Neural cell (in vitro differentiated cells): ENCODE data around the gene LYVE1. TPM values are rescaled to one million over a fixed set of nuclear protein-coding genes. Genes with fewer than 3 reads are reported as not detected.

Experiments
- H2AFZ ChIP-seq: fragments of 200-600, 300-800 bp; sonication (generic), shearing (Covaris generic); 2 replicates; pipeline ENCODE4 v1.6.0; 2014; ENCODE audit warnings: low read depth, mild to moderate bottlenecking, antibody characterized with exemption, low read length, moderate library complexity
- H3F3A ChIP-seq: fragments of 200-600 bp; shearing (Covaris generic); 2 replicates; pipeline ENCODE4 v1.6.1; 2016; ENCODE audit warnings: mild to moderate bottlenecking, moderate library complexity, mixed read lengths, antibody characterized with exemption, low read length; ENCODE audit not compliant: insufficient read depth, poor library complexity, severe bottlenecking
- H3K27ac ChIP-seq: fragments of 200-600, 300-800 bp; sonication (generic), shearing (Covaris generic); 2 replicates; pipeline ENCODE4 v1.5.1; 2014; ENCODE audit warnings: mild to moderate bottlenecking, low read length, moderate library complexity
- H3K27me3 ChIP-seq: fragments of 300-800, 200-600 bp; sonication (generic), shearing (Covaris generic); 2 replicates; pipeline ENCODE4 v1.6.0; 2014; ENCODE audit warnings: mild to moderate bottlenecking, low read depth, low read length, moderate library complexity; ENCODE audit not compliant: insufficient read depth
- H3K36me3 ChIP-seq: fragments of 300-800, 200-600 bp; sonication (generic), shearing (Covaris generic); 2 replicates; pipeline ENCODE4 v1.5.1; 2014; ENCODE audit warnings: mild to moderate bottlenecking, antibody characterized with exemption, low read length, moderate library complexity; ENCODE audit not compliant: insufficient read depth
- H3K4me2 ChIP-seq: fragments of 300-800, 200-600 bp; sonication (generic), shearing (Covaris generic); 2 replicates; pipeline ENCODE4 v1.6.0; 2014; ENCODE audit warnings: mild to moderate bottlenecking, low read length
- H3K4me3 ChIP-seq: fragments of 300-800, 200-600 bp; sonication (generic), shearing (Covaris generic); 2 replicates; pipeline ENCODE4 v1.5.1; 2014; ENCODE audit warnings: mild to moderate bottlenecking, low read length, moderate library complexity
- H3K79me2 ChIP-seq: fragments of 200-600 bp; shearing (Covaris generic); replicated peaks from 2 replicates; pipeline ENCODE4 v1.6.0; 2014; ENCODE audit warnings: mild to moderate bottlenecking, low read length, moderate library complexity; ENCODE audit not compliant: insufficient read depth
- H3K9ac ChIP-seq: fragments of 300-800, 200-600 bp; sonication (generic), shearing (Covaris generic); 2 replicates; pipeline ENCODE4 v1.6.1; 2016; ENCODE audit warnings: mild to moderate bottlenecking, low read length, mixed read lengths
- H3K9me2 ChIP-seq: fragments of 200-600 bp; shearing (Covaris generic); 2 replicates; pipeline ENCODE4 v1.6.1; 2016; ENCODE audit warnings: mild to moderate bottlenecking, low read length, mixed read lengths; ENCODE audit not compliant: insufficient read depth
- H3K9me3 ChIP-seq: fragments of 200-600, 300-800 bp; sonication (generic), shearing (Covaris generic); 2 replicates; pipeline ENCODE4 v1.6.1; 2016; ENCODE audit warnings: mild to moderate bottlenecking, mixed run types, low read length, moderate library complexity, mixed read lengths
- H4K20me1 ChIP-seq: fragments of 200-600 bp; shearing (Covaris generic); 2 replicates; pipeline ENCODE4 v1.6.1; 2016; ENCODE audit warnings: mild to moderate bottlenecking, mixed run types; ENCODE audit not compliant: insufficient read depth
- EP300 ChIP-seq: fragments of 450-650 bp; conservative IDR thresholded peaks from 2 replicates; pipeline ENCODE4 v1.6.1; 2014; ENCODE audit warnings: antibody characterized with exemption, mild to moderate bottlenecking, moderate library complexity; ENCODE audit not compliant: poor library complexity, severe bottlenecking
- EZH2 ChIP-seq: fragments of 200-600, 300-800 bp; shearing (Covaris generic), sonication (generic); IDR thresholded peaks from 2 replicates; pipeline ENCODE4 v1.6.1; 2014; ENCODE audit warnings: antibody characterized with exemption, low read length, borderline replicate concordance, mild to moderate bottlenecking; ENCODE audit not compliant: insufficient read depth, poor library complexity, severe bottlenecking
- MXI1 ChIP-seq: fragments of 450-650 bp; conservative IDR thresholded peaks from 2 replicates; pipeline ENCODE4 v1.6.1; 2014; ENCODE audit warnings: antibody characterized with exemption, mild to moderate bottlenecking; ENCODE audit not compliant: poor library complexity, severe bottlenecking
- POLR2AphosphoS5 ChIP-seq: IDR thresholded peaks from 2 replicates; pipeline ENCODE4 v1.6.1; 2012
- RAD21 ChIP-seq: fragments of 450-650 bp; conservative IDR thresholded peaks from 2 replicates; pipeline ENCODE4 v1.6.1; 2014; ENCODE audit warnings: antibody characterized with exemption, mild to moderate bottlenecking, moderate library complexity
- SMC3 ChIP-seq: fragments of 450-650 bp; conservative IDR thresholded peaks from 2 replicates; pipeline ENCODE4 v1.6.1; 2014; ENCODE audit warnings: antibody characterized with exemption, mild to moderate bottlenecking, moderate library complexity; ENCODE audit not compliant: poor library complexity
- TAF1 ChIP-seq: IDR thresholded peaks from 2 replicates; pipeline ENCODE4 v1.6.1; 2012; ENCODE audit warnings: low read depth
- polyA plus RNA-seq: library from polyadenylated mRNA; depleted of rRNA; stranded (reverse); fragments of >200 nt; gene quantifications from 2 replicates; pipeline ENCODE4 v1.2.3, GENCODE V29; 2014
- TF ChIP-seq, protein P1 (sequence below): IDR thresholded peaks from 2 replicates; pipeline ENCODE4 v1.6.1; 2012; ENCODE audit warnings: borderline replicate concordance
- TF ChIP-seq, protein P2 (sequence below): fragments of 450-650 bp; IDR thresholded peaks from 2 replicates; pipeline ENCODE4 v1.5.1; 2014; ENCODE audit warnings: antibody characterized with exemption, mild to moderate bottlenecking, moderate library complexity; ENCODE audit not compliant: poor library complexity, severe bottlenecking

LYVE1 gene
- polyA plus RNA-seq, 1 donor from 2014 or later = not detected

DNA sequence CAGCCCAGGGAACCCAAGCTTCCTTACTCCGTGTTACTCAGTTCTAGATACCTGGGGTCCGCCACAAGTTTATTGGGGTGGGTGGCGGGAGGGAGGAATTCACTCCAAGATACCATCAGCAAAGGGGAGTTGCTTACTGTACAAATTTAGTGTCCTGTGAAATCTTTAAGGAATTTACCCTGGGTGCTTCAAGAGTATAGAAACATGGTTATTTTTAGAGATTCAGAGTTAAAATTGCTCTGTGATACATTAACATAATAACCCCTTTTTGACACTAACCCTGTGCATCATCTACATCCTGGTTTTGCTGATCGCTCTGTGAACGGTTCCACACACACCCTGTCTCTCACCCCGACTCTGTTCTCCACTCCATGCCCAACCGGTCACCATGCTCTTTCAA lies 18.9 kb upstream of the LYVE1 start:
- Histone ChIP-seq H3K9me3 (no peaks in the 10 kb centered on the region), H3K9ac (no peak overlapping the region), H3F3A (no peaks in the 10 kb centered on the region), H3K4me2 (no peak overlapping the region), H3K9me2 (no peaks in the 10 kb centered on the region), H3K79me2 (no peaks in the 10 kb centered on the region), H3K36me3 (no peaks in the 10 kb centered on the region), H2AFZ (no peak overlapping the region), H3K27me3 (no peaks in the 10 kb centered on the region), H3K4me3 (no peak overlapping the region), H3K27ac (no peak overlapping the region), H4K20me1 (no peaks in the 10 kb centered on the region)
- no peak for TF ChIP-seq RAD21
- TF ChIP-seq EZH2 = no peak
- TF ChIP-seq, protein P1, sequence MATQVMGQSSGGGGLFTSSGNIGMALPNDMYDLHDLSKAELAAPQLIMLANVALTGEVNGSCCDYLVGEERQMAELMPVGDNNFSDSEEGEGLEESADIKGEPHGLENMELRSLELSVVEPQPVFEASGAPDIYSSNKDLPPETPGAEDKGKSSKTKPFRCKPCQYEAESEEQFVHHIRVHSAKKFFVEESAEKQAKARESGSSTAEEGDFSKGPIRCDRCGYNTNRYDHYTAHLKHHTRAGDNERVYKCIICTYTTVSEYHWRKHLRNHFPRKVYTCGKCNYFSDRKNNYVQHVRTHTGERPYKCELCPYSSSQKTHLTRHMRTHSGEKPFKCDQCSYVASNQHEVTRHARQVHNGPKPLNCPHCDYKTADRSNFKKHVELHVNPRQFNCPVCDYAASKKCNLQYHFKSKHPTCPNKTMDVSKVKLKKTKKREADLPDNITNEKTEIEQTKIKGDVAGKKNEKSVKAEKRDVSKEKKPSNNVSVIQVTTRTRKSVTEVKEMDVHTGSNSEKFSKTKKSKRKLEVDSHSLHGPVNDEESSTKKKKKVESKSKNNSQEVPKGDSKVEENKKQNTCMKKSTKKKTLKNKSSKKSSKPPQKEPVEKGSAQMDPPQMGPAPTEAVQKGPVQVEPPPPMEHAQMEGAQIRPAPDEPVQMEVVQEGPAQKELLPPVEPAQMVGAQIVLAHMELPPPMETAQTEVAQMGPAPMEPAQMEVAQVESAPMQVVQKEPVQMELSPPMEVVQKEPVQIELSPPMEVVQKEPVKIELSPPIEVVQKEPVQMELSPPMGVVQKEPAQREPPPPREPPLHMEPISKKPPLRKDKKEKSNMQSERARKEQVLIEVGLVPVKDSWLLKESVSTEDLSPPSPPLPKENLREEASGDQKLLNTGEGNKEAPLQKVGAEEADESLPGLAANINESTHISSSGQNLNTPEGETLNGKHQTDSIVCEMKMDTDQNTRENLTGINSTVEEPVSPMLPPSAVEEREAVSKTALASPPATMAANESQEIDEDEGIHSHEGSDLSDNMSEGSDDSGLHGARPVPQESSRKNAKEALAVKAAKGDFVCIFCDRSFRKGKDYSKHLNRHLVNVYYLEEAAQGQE = no peak
- no peak for TF ChIP-seq SMC3
- TF ChIP-seq EP300 = no peak
- TF ChIP-seq POLR2AphosphoS5 = no peak
- no peak for TF ChIP-seq TAF1
- TF ChIP-seq, protein P2, sequence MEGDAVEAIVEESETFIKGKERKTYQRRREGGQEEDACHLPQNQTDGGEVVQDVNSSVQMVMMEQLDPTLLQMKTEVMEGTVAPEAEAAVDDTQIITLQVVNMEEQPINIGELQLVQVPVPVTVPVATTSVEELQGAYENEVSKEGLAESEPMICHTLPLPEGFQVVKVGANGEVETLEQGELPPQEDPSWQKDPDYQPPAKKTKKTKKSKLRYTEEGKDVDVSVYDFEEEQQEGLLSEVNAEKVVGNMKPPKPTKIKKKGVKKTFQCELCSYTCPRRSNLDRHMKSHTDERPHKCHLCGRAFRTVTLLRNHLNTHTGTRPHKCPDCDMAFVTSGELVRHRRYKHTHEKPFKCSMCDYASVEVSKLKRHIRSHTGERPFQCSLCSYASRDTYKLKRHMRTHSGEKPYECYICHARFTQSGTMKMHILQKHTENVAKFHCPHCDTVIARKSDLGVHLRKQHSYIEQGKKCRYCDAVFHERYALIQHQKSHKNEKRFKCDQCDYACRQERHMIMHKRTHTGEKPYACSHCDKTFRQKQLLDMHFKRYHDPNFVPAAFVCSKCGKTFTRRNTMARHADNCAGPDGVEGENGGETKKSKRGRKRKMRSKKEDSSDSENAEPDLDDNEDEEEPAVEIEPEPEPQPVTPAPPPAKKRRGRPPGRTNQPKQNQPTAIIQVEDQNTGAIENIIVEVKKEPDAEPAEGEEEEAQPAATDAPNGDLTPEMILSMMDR = no peak
- no peak for TF ChIP-seq MXI1

DNA sequence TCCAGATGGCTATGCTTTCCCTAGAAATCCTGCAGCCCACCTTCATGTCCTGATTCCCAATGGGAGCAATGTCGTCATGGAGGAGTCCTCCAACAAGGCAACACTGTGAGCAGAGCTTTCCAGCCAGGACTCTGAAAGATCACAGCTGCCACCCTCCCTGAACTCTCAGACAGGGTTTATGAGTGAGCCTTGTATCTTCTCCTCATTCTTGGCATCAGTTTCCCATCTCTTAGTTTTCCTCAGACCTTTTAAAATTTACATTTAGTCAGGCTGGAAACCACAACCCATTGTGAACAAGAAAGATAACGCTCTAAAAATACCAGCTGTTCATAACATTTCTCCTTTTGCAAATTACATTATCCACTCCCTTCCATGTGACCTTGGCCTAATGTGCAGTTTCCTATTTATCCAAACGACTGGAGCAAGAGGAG lies 15.6 kb upstream of the LYVE1 start:
- Histone ChIP-seq H2AFZ (no peak overlapping the region), H3K4me3 (no peak overlapping the region), H4K20me1 (no peaks in the 10 kb centered on the region), H3K27me3 (no peaks in the 10 kb centered on the region), H3K9me2 (no peaks in the 10 kb centered on the region), H3K79me2 (no peaks in the 10 kb centered on the region), H3K27ac (no peak overlapping the region), H3K4me2 (no peak overlapping the region), H3K9me3 (no peaks in the 10 kb centered on the region), H3K9ac (no peak overlapping the region), H3F3A (no peaks in the 10 kb centered on the region), H3K36me3 (no peaks in the 10 kb centered on the region)
- TF ChIP-seq TAF1 (no peak), MXI1 (no peak), EZH2 (no peak), RAD21 (no peak), POLR2AphosphoS5 (no peak), EP300 (no peak), SMC3 (no peak)
- TF ChIP-seq, protein P2 = no peak
- TF ChIP-seq, protein P1 = no peak
